Airway epithelial cell (primary cell): Measurements from ENCODE around the gene DCP2. TPM values are rescaled to one million over a fixed set of nuclear protein-coding genes. Genes with fewer than 3 reads are reported as not detected.

Experiments used
- total RNA-seq: library from RNA; depleted of rRNA; stranded (reverse); fragments of >200 nt; gene quantifications from 2 replicates; pipeline ENCODE4 v1.2.3, GENCODE V29; 2015

Gene DCP2
- total RNA-seq: 16.3 and 50.9 TPM in 2 replicates

GRCh38 chr5:112976432-112977309, at the start of gene DCP2:
Gene DCP2, plus strand, starts transcription at chr5:112976798. Its CDS starts 136 bp downstream, at chr5:112976934.

Other genes starting within 250 kb of the DCP2 start
- 27.3 and 36.0 TPM in 2 replicates for gene APC, start 238.9 kb upstream of the DCP2 start, total RNA-seq
- gene SRP19, start 115.5 kb upstream of the DCP2 start, total RNA-seq: 67.2 and 81.3 TPM in 2 replicates
- gene REEP5, start 54.6 kb upstream of the DCP2 start, total RNA-seq: 55.0 and 63.3 TPM in 2 replicates